Smooth muscle cell (in vitro differentiated cells): Measurements from ENCODE around the gene FAM124A. TPM values are rescaled to one million over a fixed set of nuclear protein-coding genes. Genes with fewer than 3 reads are reported as not detected.

Source experiments
- DNase-seq: peaks from one replicate; lab custom pipeline; 2025; ENCODE audit not compliant: unreplicated experiment; lab: John Stamatoyannopoulos, UW
- H2AFZ ChIP-seq: fragments of 200-600 bp; sonication (generic); 2 replicates; pipeline ENCODE4 v1.6.0; 2016; ENCODE audit warnings: antibody characterized with exemption, low read depth, mild to moderate bottlenecking
- H3F3A ChIP-seq: fragments of 200-600 bp; sonication (generic); 2 replicates; pipeline ENCODE4 v1.6.0; 2017; ENCODE audit warnings: antibody characterized with exemption, low read depth
- H3K27ac ChIP-seq: fragments of 200-600 bp; sonication (generic); 2 replicates; pipeline ENCODE4 v1.5.1; 2016; ENCODE audit warnings: low read depth, mild to moderate bottlenecking
- H3K27me3 ChIP-seq: fragments of 200-600 bp; sonication (generic); 2 replicates; pipeline ENCODE4 v1.6.1; 2016; ENCODE audit warnings: low read depth, mild to moderate bottlenecking
- H3K36me3 ChIP-seq: fragments of 200-600 bp; sonication (generic); 2 replicates; pipeline ENCODE4 v1.5.1; 2016; ENCODE audit warnings: low read depth
- H3K4me1 ChIP-seq: fragments of 200-600 bp; sonication (generic); 2 replicates; pipeline ENCODE4 v1.5.1; 2016; ENCODE audit warnings: low read depth
- H3K4me2 ChIP-seq: fragments of 200-600 bp; sonication (generic); 2 replicates; pipeline ENCODE4 v1.6.0; 2016; ENCODE audit warnings: mild to moderate bottlenecking
- H3K4me3 ChIP-seq: fragments of 200-600 bp; sonication (generic); 2 replicates; pipeline ENCODE4 v1.5.1; 2016; ENCODE audit warnings: mild to moderate bottlenecking
- H3K79me2 ChIP-seq: fragments of 200-600 bp; sonication (generic); 2 replicates; pipeline ENCODE4 v1.6.0; 2016; ENCODE audit warnings: low read depth, mild to moderate bottlenecking
- H3K9ac ChIP-seq: fragments of 200-600 bp; sonication (generic); 2 replicates; pipeline ENCODE4 v1.6.0; 2016; ENCODE audit warnings: low read depth
- H3K9me3 ChIP-seq: fragments of 200-600 bp; sonication (generic); replicated peaks from 2 replicates; pipeline ENCODE4 v1.5.1; 2016; ENCODE audit warnings: low read depth
- H4K20me1 ChIP-seq: fragments of 200-600 bp; sonication (generic); 2 replicates; pipeline ENCODE4 v1.6.0; 2016; ENCODE audit warnings: low read depth
- WGBS: methylation state at CpG from one replicate; pipeline ENCODE4 v1.1.7; 2016; ENCODE audit warnings: low lambda C conversion rate; 5-methylcytosine and 5-hydroxymethylcytosine counted together
- polyA plus RNA-seq: library from polyadenylated mRNA; unstranded; fragments of >200 nt; fragmentation: Nextera tagmentation; extraction: Ambion mirVana; gene quantifications from 2 replicates; pipeline ENCODE4 v1.2.1, GENCODE V29; 2016
- total RNA-seq: library from RNA; depleted of rRNA; stranded (reverse); fragments of >200 nt; gene quantifications from 2 replicates; pipeline ENCODE4 v1.2.3, GENCODE V29; 2014
- TF ChIP-seq, protein P1 (sequence below): fragments of 200-600 bp; sonication (generic); IDR thresholded peaks from 2 replicates; pipeline ENCODE4 v1.5.1; 2017; ENCODE audit warnings: borderline replicate concordance, mild to moderate bottlenecking, antibody characterized with exemption; ENCODE audit not compliant: insufficient read depth, poor library complexity, severe bottlenecking

FAM124A gene
- total and polyA plus RNA-seq, 2 experiments from 2014 or later = 0.06 TPM; not detected in 1

DNA sequence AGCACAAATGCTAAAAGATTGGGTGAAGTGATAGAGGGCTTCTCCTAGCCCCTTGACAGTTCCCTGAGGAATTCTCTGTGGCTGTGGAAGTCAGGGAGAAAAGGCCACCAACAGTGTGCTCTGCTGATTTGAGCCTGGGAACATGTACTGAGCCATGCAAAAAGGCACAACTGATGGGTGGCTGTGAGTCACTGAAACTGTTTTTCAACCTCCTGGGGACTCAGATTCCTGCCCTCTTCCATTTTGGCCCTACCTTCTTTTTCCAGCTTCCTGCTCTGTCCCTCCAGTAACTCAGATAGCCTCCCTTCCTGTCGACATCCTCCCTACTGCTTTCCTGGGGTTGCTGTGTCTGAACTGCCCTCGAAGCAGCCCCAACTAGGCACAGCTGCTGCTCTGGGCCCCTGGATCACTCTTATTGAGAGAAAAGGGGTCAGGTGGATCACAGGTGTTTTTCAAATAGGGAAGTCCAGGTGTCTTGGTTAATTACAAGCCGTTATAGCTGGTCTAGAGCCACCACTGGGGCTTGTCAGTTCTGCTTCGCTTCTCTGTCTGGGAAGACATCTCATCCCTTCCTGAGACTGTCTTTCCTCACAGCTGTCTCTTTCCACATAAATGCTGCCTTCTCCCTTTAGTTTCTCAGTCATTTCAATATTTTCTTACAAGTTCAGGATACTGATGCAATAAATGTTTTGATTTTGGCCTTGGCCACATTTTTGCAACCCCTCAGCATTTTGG, 13.7 kb downstream of the FAM124A start:
- 72% methylated on average over 4 of the region's 4 CpGs for WGBS
- no peaks in the 10 kb centered on the region for H3K4me1 ChIP-seq
- H3K36me3 ChIP-seq = no peaks in the 10 kb centered on the region

DNA sequence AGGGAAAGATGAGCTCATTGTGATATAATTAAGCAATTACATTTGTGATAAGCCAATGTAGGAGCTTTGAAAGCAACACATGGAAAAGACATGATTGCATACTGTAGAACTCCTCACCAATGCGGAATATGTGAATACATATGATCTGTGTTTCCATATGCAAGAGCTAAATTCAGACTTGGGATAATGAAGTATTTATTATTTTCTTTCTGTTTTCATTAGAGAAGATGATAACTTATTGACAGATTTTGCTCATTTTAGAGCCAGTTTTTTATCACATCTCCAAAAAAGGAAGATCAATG, 14.2 kb downstream of the FAM124A start:
- Histone ChIP-seq H3K4me3 (no peak overlapping the region), H4K20me1 (no peaks in the 10 kb centered on the region), H3K9me3 (no peaks in the 10 kb centered on the region), H3K27ac (no peak overlapping the region), H3K9ac (no peak overlapping the region), H3K36me3 (no peaks in the 10 kb centered on the region), H3K27me3 (no peaks in the 10 kb centered on the region), H2AFZ (no peak overlapping the region), H3F3A (no peaks in the 10 kb centered on the region), H3K79me2 (no peaks in the 10 kb centered on the region), H3K4me2 (no peak overlapping the region), H3K4me1 (no peaks in the 10 kb centered on the region)
- TF ChIP-seq, protein P1, sequence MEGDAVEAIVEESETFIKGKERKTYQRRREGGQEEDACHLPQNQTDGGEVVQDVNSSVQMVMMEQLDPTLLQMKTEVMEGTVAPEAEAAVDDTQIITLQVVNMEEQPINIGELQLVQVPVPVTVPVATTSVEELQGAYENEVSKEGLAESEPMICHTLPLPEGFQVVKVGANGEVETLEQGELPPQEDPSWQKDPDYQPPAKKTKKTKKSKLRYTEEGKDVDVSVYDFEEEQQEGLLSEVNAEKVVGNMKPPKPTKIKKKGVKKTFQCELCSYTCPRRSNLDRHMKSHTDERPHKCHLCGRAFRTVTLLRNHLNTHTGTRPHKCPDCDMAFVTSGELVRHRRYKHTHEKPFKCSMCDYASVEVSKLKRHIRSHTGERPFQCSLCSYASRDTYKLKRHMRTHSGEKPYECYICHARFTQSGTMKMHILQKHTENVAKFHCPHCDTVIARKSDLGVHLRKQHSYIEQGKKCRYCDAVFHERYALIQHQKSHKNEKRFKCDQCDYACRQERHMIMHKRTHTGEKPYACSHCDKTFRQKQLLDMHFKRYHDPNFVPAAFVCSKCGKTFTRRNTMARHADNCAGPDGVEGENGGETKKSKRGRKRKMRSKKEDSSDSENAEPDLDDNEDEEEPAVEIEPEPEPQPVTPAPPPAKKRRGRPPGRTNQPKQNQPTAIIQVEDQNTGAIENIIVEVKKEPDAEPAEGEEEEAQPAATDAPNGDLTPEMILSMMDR = no peak
- DNase-seq = no peak
- WGBS = 100% methylated on average over 1 of the region's 1 CpG

More for the DNA sequence above, 13.7 kb downstream of the FAM124A start:
- DNase-seq = no peak
- Histone ChIP-seq H3K79me2 (no peaks in the 10 kb centered on the region), H2AFZ (no peak overlapping the region), H3K4me3 (no peak overlapping the region), H3K27ac (no peak overlapping the region), H3K9me3 (no peaks in the 10 kb centered on the region), H3F3A (no peaks in the 10 kb centered on the region), H3K27me3 (peaks cover 5% of the 10 kb centered on the region), H3K4me2 (no peak overlapping the region), H3K9ac (no peak overlapping the region), H4K20me1 (no peaks in the 10 kb centered on the region)
- TF ChIP-seq, protein P1 = no peak

DNA sequence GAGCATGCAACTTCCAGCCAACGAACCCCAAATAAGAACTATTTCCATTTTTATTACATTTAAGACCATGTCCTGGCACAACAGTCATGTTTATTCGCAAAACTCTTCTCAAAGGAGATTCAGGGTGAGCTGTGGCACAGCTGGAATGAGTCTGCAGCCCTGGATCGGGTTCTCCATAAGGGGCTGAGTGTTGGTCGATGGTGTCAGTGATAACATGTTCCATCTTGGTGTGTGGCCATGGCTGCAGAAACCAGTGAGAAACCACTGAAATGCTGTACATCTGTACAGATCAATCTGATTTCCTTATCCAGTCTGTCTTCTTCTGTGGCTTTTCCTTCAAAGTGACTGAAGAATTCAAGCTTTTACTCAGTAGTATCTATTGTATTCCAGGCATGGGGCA, 15.2 kb downstream of the FAM124A start:
- no peak overlapping the region for H3K9ac ChIP-seq
- no peaks in the 10 kb centered on the region for H3K36me3 ChIP-seq
- H3K27me3 ChIP-seq = no peaks in the 10 kb centered on the region
- WGBS = 80% methylated on average over 4 of the region's 4 CpGs
- no peak overlapping the region for H2AFZ ChIP-seq
- H3K27ac ChIP-seq = no peak overlapping the region
- no peaks in the 10 kb centered on the region for H3K9me3 ChIP-seq
- TF ChIP-seq, protein P1 = no peak
- no peaks in the 10 kb centered on the region for H3K79me2 ChIP-seq
- H4K20me1 ChIP-seq = no peaks in the 10 kb centered on the region
- no peak for DNase-seq
- no peak overlapping the region for H3K4me2 ChIP-seq
- no peaks in the 10 kb centered on the region for H3F3A ChIP-seq
- no peak overlapping the region for H3K4me3 ChIP-seq
- H3K4me1 ChIP-seq = peaks cover 8% of the 10 kb centered on the region

DNA sequence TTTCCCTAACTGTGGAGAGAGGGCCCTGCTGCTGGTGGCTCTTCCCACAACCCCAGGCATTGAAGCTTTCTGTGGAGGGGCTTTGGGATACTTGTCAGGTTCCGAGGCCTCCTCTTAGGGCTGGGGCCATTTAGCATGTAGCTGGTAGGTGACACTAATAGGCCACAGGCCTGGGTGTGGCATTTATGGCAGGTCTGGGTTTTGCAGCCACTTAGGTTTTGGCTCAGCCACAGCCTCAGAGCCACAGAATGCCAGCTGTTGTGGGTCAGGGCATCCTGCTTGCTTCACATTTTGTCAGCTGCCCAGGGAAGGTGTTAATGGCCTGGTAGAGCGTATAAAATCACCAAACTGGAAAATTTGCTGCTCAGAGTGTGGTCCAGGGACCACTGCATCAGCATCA, 15.7 kb downstream of the FAM124A start:
- no peak overlapping the region for H2AFZ ChIP-seq
- H3K9ac ChIP-seq = no peak overlapping the region
- WGBS = 87% methylated on average over 2 of the region's 2 CpGs
- no peaks in the 10 kb centered on the region for H3K27me3 ChIP-seq
- H3K79me2 ChIP-seq = no peaks in the 10 kb centered on the region
- H3K9me3 ChIP-seq = no peaks in the 10 kb centered on the region
- no peak overlapping the region for H3K4me2 ChIP-seq
- DNase-seq = no peak
- H4K20me1 ChIP-seq = no peaks in the 10 kb centered on the region
- peaks cover 13% of the 10 kb centered on the region for H3K4me1 ChIP-seq
- H3K4me3 ChIP-seq = no peak overlapping the region
- no peaks in the 10 kb centered on the region for H3K36me3 ChIP-seq
- H3K27ac ChIP-seq = no peak overlapping the region
- TF ChIP-seq, protein P1 = no peak
- no peaks in the 10 kb centered on the region for H3F3A ChIP-seq
